Cerebellar nuclear complex (tissue), 1 donor: ENCODE results near the gene FGF21.

Experiments used
- DNase-seq, 2 experiments: peaks; one replicate each; lab custom pipeline; 2025; lab: John Stamatoyannopoulos, UW

The FGF21 gene

DNA sequence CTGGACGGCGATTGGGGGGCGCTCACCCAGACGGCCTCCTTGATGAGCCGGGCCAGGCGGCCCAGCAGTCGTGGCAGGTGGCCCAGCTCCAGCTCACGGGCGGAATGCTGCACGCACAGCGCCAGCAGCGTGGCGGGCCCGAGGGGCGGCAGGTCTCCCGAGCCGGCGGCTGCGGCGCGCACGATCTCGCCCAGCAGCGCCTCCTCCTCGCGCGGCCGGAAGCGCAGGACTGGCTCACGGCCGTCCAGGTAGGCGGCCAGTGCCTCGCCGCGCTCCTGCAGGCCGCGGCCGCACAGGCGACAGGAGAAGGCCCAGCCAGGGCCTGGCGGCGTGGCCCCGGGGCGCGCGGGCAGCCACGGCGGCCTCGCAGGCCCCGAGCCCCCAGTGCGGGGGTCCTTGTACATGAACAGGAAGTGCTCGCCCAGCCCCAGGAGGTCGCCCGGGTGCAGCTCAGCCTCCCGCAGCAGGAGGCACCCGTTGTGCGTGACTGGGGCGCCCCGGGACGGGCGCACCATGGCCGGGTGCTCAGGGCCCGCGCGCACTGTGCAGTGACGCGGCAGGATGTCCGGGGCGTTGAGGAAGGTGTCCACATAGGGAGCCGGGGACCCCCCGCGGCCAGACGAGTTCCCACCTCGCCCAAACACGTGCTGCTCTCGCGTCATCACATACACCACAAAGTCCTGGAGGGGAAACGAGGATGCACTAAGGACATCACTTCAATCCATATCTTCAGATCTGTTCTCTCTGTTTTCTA, 26.2 kb upstream of the FGF21 start:
- DNase-seq, result no peak

DNA sequence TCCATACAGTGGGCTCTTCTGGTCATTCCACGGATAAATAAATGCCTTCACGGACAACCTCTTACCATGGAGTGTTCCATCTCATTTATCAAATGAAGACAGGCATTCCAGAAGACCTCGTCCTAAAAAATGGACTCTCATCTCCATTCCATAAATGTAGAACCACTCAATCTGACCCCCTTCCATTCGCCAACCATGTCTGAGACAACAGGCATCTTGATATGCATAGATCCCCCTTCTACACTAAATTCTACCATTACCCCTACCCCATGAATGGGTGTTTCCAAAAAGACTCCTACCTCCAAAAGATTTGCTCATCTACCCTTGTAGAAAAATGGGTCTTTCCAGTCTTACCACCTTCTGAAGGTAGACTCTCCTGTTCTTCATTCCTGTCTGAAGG, 23.9 kb upstream of the FGF21 start:
- no peak for DNase-seq

DNA sequence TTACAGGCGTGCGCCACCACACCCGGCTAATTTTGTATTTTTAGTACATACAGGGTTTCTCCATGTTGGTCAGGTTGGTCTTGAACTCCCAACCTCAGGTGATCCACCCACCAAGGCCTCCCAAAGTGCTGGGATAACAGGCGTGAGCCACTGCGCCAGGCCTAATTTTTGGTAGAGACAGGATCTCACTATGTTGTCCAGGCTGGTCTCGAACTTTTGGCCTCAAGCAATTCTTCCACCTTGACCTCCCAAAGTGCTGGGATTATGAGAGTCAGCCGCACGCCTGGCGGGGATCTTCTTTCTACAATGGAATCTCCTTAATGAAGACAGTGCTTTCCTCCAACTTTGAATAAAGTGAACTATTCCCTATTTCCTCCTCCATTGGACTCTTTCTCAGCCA, 20.7 kb upstream of the FGF21 start:
- DNase-seq, result no peak

DNA sequence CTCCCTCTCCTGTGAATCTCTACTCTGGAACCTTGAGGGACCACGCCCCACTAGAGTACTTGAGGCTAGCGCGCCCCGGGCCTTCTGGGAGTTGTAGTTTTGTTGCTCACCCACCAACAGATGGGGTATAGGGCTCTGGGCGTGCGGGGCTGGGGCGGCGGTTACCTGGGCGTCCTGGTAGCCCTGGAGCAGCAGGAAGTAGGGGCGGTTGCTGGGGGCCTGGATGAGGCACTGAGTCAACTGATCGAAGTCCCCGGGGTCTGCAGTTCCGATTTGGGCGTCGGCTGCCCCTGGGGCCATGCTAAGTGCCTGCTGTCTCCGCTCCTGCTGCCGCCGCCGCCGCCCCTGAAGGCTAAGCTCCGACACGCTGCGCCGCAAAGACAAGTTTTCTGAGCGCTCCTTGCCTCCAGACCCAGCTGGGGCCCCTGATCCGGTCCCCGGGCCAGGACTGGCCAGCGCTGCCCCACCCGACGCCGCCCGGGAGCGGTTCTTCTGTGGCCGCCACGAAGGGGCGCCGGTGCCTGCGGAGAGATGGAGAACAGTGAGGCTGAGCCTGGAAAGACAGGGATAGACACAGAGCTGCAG, 20.2 kb upstream of the FGF21 start:
- DNase-seq, result no peak

DNA sequence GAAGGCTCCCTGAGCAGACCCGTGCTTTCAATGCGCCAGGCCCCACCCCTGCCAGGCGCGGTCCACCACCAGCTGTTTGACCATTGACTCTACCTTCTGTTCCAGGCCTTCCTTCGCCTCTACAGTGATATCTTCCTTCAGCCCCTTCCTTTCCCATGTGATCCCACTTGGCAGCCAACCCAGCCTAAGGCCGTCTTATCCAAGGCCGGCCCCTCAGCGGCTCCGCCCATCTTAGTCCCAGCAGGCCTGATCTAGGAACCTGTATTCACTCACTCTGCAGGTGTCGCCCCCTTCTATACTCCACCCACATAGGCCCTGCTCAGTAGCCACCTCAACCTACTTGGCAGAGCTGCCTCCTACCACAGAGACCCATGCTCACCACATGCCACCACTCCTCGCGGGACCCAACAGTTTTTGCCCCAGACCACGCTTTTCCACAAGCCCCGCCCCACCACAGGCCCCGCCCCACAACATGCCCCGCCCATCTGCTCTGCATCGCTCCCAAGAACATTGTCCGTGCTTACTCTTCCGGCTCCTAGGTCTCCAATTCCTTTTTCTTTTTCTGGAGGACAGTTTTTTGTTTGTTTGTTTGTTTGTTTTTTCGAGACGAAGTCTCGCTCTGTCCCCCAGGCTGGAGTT, 17.8 kb upstream of the FGF21 start:
- DNase-seq, result no peak

DNA sequence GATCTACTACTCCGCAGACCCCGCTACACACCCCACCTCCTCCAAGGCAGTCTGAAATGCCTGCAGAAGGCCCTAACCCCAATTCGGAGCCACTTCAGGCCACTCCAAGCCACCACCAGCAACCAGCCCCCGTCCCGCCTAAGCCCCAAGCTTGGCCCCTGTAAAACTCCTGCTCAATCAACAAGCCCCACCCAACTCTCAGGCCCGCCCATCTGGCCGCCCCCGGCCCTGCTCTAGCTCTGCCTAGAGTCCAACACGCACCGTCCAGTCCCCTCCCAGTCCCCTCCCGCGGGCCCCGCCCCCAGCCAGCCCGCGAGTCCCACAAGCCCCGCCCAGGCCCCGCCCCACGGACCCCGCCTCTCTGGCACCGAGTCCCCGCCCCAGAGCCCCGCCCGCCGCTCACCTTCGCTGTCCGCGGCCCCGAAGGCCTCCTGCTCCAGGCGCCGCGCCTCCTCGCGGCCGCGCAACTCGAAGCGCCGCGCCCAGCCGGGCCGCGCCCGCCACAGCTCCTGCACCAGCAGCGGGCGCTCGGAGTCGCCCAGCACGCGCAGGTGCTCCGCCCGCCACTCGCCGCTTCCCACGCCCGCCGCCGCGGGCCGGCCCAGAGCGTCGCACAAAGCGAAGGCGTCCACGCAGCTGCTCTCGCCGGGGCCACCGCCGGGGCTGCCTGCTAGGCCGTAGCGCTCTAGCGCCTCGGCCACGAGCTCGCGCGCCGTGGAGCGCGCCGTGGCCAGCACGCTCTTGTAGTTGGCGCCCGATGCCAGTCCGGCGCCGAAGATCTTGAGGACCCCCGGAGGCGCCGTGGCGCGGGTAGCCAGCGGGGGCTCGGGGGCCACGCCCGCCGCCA, 16.5 kb upstream of the FGF21 start:
- DNase-seq, result peak; percentile 70 to 79

- DNase-seq, result no peak
These were observed 15.7 kb upstream of the FGF21 start for GRCh38 chr19:48739404-48740163.

GRCh38 chr19:48740164-48740972, 15.0 kb upstream of the FGF21 start, which contains the start of gene RASIP1:
Gene RASIP1 (minus strand): TSS chr19:48740610. CDS start chr19:48740282, 328 bp downstream.
- no peak for DNase-seq

DNA sequence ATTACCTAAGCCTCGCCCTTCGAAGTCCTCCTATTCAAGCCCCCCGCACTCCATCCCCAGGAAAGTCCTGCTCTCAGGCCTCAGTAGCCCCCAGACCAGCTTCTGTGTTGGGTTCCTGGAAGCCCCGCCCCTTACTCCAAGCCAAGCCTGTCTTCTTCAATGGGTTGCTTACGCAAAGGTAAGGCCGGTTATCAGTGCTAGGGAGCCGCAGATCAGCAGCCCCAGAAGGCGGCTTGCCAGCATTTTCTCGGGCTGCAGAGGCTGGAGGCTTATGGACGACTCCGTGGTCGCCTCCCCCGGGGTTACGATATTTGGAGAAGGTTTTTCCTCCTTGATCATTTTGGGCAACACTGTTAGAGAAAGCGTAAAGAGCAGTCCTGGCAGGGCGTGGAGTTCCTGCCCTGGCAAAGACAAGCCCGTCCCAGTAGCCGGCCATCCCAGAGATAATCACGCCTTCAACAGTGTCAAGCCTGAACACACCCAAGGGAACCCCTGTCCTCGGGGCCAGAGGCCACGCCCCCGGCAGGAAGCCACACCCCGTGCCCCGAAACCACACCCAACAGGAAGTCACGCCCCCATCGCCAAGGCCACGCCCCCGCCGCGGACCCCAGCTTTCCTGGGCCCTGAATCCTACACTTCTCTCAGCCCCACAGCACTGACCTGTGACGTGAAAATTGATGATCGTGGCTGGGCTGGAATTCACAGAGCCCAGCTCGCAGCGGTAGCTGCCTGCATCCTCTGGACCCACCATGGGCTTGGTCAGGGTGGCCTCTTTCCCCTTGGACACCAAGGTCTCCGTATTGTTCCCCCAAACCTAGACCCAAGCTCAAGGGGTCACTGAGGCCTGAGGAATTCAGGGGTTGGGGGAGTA, 14.0 kb upstream of the FGF21 start:
- DNase-seq, result peak in 1 of 2 experiments; percentile 12

GRCh38 chr19:48742096-48742495, 13.2 kb upstream of the FGF21 start:
- DNase-seq, result no peak

- DNase-seq, result peak; percentile 61 to 70
These were observed 9.9 kb upstream of the FGF21 start for GRCh38 chr19:48745208-48745995.

GRCh38 chr19:48746110-48746509, 9.2 kb upstream of the FGF21 start:
- no peak for DNase-seq

GRCh38 chr19:48746738-48747575, 8.4 kb upstream of the FGF21 start, which contains the start of gene IZUMO1:
Gene IZUMO1 (minus strand): TSS chr19:48746909. CDS start chr19:48745859, 1,050 bp downstream.
- peak; percentile 18 to 83 for DNase-seq

GRCh38 chr19:48749571-48750198, 5.6 kb upstream of the FGF21 start:
- DNase-seq, result no peak

DNA sequence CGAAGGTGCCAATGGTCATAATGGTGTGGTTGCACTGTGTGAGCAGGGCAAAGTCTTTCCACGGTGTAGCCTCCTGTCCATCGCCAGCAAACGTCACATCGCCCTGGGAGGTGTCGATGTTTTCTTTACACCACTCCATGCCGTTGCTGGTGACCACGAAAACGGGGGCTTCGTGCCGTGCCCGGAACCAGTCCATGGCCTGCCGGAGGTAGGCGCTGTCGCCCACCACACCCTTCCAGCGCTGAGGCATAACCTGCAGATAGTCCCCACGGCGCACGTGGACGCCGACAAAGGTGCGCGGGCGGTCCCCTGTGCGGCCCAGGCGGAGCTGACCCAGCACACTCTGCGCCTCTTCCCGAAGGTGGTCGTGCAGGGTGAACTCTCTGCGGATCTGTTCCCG, 5.0 kb upstream of the FGF21 start:
- no peak for DNase-seq

DNA sequence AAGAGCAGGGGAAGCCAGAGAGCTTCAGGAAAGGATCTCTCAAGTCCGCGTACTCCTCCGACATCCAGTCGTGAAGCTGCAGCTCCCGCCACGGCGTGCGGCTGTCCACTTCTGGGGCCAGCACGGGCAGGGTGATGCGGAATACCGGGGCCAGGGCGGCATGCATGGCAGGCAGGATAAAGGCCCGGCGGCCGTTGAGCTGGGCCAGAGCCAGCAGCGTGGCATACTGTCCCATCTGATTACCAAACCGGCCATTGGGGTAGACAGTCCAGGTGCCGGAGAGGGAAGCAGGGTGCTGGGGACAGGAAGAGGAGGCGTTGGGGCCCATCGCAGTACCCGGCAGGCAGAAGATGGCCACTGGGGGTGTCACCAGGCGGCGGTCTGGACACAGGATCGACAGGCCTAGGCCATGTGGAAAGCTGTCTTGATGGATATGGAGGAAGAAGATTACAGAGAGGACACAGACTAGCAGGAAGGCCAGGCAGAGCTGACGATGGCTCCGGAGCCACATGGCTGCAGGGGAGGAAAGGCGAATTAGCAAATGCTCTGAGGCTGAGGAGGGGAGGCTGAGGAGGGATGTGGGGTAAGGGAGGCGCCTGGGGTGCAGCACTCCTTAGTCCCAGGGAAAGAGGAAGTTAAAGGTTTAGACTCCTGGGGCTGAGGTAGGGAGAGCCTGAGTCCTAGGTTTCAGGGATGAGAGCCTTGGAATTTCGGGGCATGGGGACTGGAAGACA, 4.4 kb upstream of the FGF21 start:
- no peak for DNase-seq
